Bladder microvascular endothelial cell (primary cell): ENCODE measurements around the gene DRG1. TPM values are rescaled to one million over a fixed set of nuclear protein-coding genes. Genes with fewer than 3 reads are reported as not detected.

Experiments
- total RNA-seq: library from RNA; depleted of rRNA; stranded (reverse); fragments of >200 nt; gene quantifications from 2 replicates; pipeline ENCODE4 v1.2.3, GENCODE V29; 2014

Gene DRG1, protein sequence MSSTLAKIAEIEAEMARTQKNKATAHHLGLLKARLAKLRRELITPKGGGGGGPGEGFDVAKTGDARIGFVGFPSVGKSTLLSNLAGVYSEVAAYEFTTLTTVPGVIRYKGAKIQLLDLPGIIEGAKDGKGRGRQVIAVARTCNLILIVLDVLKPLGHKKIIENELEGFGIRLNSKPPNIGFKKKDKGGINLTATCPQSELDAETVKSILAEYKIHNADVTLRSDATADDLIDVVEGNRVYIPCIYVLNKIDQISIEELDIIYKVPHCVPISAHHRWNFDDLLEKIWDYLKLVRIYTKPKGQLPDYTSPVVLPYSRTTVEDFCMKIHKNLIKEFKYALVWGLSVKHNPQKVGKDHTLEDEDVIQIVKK
- total RNA-seq, result 51.6 and 62.4 TPM in 2 replicates

DNA sequence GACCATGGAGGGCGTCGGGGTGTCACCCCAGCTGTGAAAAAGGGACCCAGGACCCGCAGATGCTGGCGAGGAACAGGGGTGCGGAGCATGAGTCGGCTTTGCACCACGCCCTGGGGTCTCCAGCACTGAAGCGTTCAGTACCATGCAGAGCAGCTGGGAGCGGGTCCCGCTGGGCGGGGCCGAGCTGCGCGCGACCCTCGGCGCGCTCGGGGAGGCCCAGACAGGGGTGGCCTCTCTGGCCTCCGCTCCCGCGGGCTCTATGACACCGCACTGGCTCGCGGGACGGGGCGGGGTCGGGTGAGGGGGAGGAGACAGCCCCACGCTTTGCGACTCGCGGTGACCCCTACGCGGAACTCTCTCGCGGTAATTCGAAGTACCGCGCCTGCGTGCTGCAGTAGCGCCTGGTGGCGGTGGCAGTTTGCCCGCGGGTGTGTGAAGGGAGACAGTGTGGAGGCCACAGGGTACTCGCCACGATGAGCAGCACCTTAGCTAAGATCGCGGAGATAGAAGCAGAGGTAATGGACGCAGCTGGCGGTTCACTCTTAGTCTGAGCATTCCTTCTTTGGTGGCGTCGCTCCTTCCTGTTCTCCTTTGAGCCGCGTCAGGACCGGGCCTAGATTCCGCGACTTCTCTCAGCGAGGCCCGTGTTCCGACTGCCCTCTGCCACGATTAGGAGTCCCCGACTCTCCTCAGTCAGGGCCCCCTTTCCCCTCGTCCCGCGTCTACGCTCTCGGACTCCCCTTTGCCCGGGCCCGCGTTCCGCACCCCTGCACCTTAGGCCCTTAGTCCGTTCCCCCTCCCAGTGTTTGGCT lies at the start of gene DRG1:
TSS of gene DRG1 (plus strand) at position 394 of the 812 bp plus-strand sequence. CDS start at position 474, 80 bp downstream.

Other genes starting within 250 kb of the DRG1 start
- 19.9 and 32.8 TPM in 2 replicates for gene RNF185, start 239.4 kb upstream of the DRG1 start, total RNA-seq
- gene LIMK2, start 187.3 kb upstream of the DRG1 start, total RNA-seq, result 76.1 and 100 TPM in 2 replicates
- gene PIK3IP1, start 107.1 kb upstream of the DRG1 start, total RNA-seq, result 14.7 and 27.9 TPM in 2 replicates
- 8.9 and 18.4 TPM in 2 replicates for gene PATZ1, start 53.3 kb upstream of the DRG1 start, total RNA-seq
- 7.9 and 12.0 TPM in 2 replicates for gene EIF4ENIF1, start 90.2 kb downstream of the DRG1 start, total RNA-seq
- 16.2 and 28.3 TPM in 2 replicates for gene SFI1, start 96.9 kb downstream of the DRG1 start, total RNA-seq